ENCODE measurements around the gene IL15RA.

GRCh38 chr10:5910323-5911100 is 66.8 kb downstream of the IL15RA start:
- TF ChIP-seq ESRRA (IDR thresholded peaks at IDR 0.05; ENCODE audit: borderline replicate concordance, low read length) (no peak), CTCF (IDR thresholded peaks at IDR 0.05) (no peak), CEBPB (IDR thresholded peaks at IDR 0.05) (no peak), HOXA7 (CRISPR knock-in tag; IDR thresholded peaks at IDR 0.05) (no peak), RCOR1 (IDR thresholded peaks at IDR 0.05; ENCODE audit: low read depth, low read length) (no peak), POLR2A (IDR thresholded peaks at IDR 0.05; ENCODE audit: low read length) (no peak), RAD21 (conservative IDR thresholded peaks at IDR 0.05 in 1 of 2, IDR thresholded peaks at IDR 0.05 in 1 of 2) (no peak), MAZ (IDR thresholded peaks at IDR 0.05; ENCODE audit: borderline replicate concordance, low read depth, low read length) (no peak), BHLHE40 (IDR thresholded peaks at IDR 0.05; ENCODE audit: low read depth, low read length) (no peak)
